Ovary (tissue), 9 donors: ENCODE results near the gene PRDX4. TPM values are rescaled to one million over a fixed set of nuclear protein-coding genes. Genes with fewer than 3 reads are reported as not detected.

ENCODE experiments used
- DNase-seq, 5 donors: peaks; one replicate each; pipeline ENCODE4 v3.0.0-alpha.2; 2019 to 2020
- H3K27ac ChIP-seq, 2 donors: fragments of 200-600 bp; one replicate each; pipeline versions ENCODE4 v1.5.1 to v1.8.0; 2019 to 2022
- H3K27me3 ChIP-seq: fragments of 200-600 bp; one replicate; pipeline ENCODE4 v1.8.0; 2022
- H3K36me3 ChIP-seq: fragments of 200-600 bp; sonication (generic); one replicate; pipeline ENCODE4 v1.5.1; 2019
- H3K4me1 ChIP-seq: one replicate; pipeline ENCODE4 v1.8.1; 2013; ENCODE audit warnings: mild to moderate bottlenecking, moderate library complexity; ENCODE audit not compliant: insufficient read depth
- H3K4me3 ChIP-seq: fragments of 200-600 bp; sonication (generic); one replicate; pipeline ENCODE4 v1.5.1; 2017
- H3K9me3 ChIP-seq, 2 donors: fragments of 200-600 bp in 1 of 2; sonication (generic) in 1 of 2; one replicate each; pipeline versions ENCODE4 v1.5.1 to v1.8.1; 2013 to 2019; ENCODE audit warnings: mild to moderate bottlenecking in 1 of 2, moderate library complexity in 1 of 2
- EP300 ChIP-seq: sonication (generic); formaldehyde crosslinking; IDR thresholded peaks from one replicate; pipeline ENCODE4 v1.6.1; 2017; ENCODE audit warnings: antibody characterized with exemption
- POLR2A ChIP-seq: fragments of 450-650 bp; IDR thresholded peaks from one replicate; pipeline ENCODE4 v1.6.1; 2017; ENCODE audit warnings: antibody characterized with exemption, mild to moderate bottlenecking, moderate library complexity
- WGBS, 3 donors: extraction: QIAGEN DNeasy Blood & Tissue Kit in 1 of 3; methylation state at CpG; one replicate each; pipeline versions ENCODE4 v1.1.5 to v1.1.7; 2013 to 2017; 5-methylcytosine and 5-hydroxymethylcytosine counted together
- intact Hi-C, 4 donors: fragments of 100-400 bp; cut with DNase I; formaldehyde crosslinking; loops; one replicate each; pipeline versions ENCODE4 v1.11.0 to v1.15.1; 2022 to 2023
- polyA plus RNA-seq, 2 donors: library from polyadenylated mRNA; stranded (reverse); fragments of 200-250 nt in 1 of 2; fragments of 350-450 nt in 1 of 2; fragmentation: Illumina TruSeq in 1 of 2; extraction: RNeasy Lipid Tissue Mini Kit (QIAGEN cat#74804) in 1 of 2; gene quantifications; one replicate each; pipeline ENCODE4 v1.2.3, GENCODE V29; 2013 to 2014
- total RNA-seq, 7 donors: library from RNA; depleted of rRNA in 2 of 7; stranded (reverse); fragments of >200 nt in 2 of 7; fragmentation: NEBNext Ultra II Directional in 3 of 7; extraction: Animal tissue kit (Norgen Biotek cat#: 25700) in 3 of 7; gene quantifications; one replicate each; pipeline versions ENCODE4 v1.1.0 to v1.2.4, GENCODE V29; 2016 to 2023
- TF ChIP-seq, protein P1 (sequence below), 3 donors: fragments of 450-650 bp in 2 of 3; fragments of 200-600 bp in 1 of 3; IDR thresholded peaks; one replicate each; pipeline versions ENCODE4 v1.5.1 to v1.8.0; 2016 to 2022; ENCODE audit warnings: antibody characterized with exemption in 3 of 3, mild to moderate bottlenecking in 1 of 3
- donor health status: DM: no; HTN: no; CAD: no; lungs with moderate emphysema.
- donor health status: DM: no; HTN: no; CAD: no.
- donor health status: Bipolar disorder and iron deficiency.
- donor health status: DM: yes; HTN: yes; CAD: no.
- donor health status: DM: no; HTN: no; CAD: no.
- donor health status: DM: yes; HTN: yes; CAD: no.

Gene PRDX4
- total and polyA plus RNA-seq, 9 donors: 60.0 to 146 (median 81.3) TPM

DNA sequence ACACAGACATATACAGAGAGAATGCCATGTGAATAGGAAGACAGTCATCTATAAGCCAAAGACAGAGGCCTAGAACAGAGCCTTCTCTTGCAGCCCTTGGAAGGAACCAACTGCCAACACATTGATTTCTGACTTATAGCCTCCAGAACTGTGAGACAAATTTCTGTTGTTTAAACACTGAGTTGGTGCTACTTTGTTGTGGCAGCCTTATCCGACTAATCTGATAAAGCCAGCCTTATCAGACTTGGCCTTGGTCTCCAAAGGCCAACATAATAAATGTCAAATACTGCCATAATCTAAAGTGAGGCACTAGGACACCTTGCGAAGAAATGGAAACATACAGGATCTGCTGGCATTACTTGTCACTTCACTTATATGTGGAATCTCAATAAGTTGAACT is 24.3 kb upstream of the PRDX4 start:
- Histone ChIP-seq H3K36me3 (no peaks in the 10 kb centered on the region), H3K4me3 (no peak overlapping the region), H3K27ac (no peak overlapping the region), H3K9me3 (no peaks in the 10 kb centered on the region), H3K4me1 (no peaks in the 10 kb centered on the region), H3K27me3 (no peaks in the 10 kb centered on the region)
- TF ChIP-seq, protein P1, sequence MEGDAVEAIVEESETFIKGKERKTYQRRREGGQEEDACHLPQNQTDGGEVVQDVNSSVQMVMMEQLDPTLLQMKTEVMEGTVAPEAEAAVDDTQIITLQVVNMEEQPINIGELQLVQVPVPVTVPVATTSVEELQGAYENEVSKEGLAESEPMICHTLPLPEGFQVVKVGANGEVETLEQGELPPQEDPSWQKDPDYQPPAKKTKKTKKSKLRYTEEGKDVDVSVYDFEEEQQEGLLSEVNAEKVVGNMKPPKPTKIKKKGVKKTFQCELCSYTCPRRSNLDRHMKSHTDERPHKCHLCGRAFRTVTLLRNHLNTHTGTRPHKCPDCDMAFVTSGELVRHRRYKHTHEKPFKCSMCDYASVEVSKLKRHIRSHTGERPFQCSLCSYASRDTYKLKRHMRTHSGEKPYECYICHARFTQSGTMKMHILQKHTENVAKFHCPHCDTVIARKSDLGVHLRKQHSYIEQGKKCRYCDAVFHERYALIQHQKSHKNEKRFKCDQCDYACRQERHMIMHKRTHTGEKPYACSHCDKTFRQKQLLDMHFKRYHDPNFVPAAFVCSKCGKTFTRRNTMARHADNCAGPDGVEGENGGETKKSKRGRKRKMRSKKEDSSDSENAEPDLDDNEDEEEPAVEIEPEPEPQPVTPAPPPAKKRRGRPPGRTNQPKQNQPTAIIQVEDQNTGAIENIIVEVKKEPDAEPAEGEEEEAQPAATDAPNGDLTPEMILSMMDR (IDR thresholded peaks at IDR 0.05): no peak
- TF ChIP-seq POLR2A (no peak), EP300 (no peak)
- 73 to 81% (median 79%) methylated on average over 2 of the region's 2 CpGs for WGBS, 3 donors
- intact Hi-C loops: no loop called here
- DNase-seq: no peak

GRCh38 chrX:23644744-23645143 is 22.5 kb upstream of the PRDX4 start:
- H3K27ac ChIP-seq: no peak overlapping the region
- intact Hi-C loops: no loop called here
- no peaks in the 10 kb centered on the region for H3K27me3 ChIP-seq
- no peaks in the 10 kb centered on the region for H3K9me3 ChIP-seq
- WGBS, 3 donors: 40 to 60% (median 53%) methylated on average over 9 of the region's 9 CpGs
- no peaks in the 10 kb centered on the region for H3K36me3 ChIP-seq
- TF ChIP-seq POLR2A (no peak), EP300 (no peak)
- TF ChIP-seq, protein P1 (IDR thresholded peaks at IDR 0.05): no peak
- no peak overlapping the region for H3K4me3 ChIP-seq
- H3K4me1 ChIP-seq: no peaks in the 10 kb centered on the region
- DNase-seq: peak; percentile 42 to 66 (median 50)

DNA sequence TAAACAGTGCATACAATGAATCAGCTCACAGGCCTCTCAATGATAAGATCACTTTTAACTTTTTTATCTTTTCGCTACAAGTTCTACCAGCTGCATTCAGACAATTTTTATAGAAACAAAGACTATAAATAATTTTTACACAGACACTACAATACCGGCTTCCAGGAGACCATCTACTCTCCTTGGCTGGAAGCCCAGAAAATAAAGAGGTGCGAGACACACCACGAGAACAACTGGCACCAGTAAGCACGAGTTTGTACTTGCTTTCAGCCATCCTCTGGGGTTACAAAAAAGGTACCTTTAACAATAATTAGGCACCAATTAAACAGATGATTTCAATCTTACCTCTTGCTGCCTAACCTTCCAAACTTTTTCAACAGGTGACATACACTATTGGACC is 11.2 kb upstream of the PRDX4 start:
- H3K27ac ChIP-seq: no peak overlapping the region
- no peaks in the 10 kb centered on the region for H3K36me3 ChIP-seq
- H3K4me3 ChIP-seq: no peak overlapping the region
- H3K4me1 ChIP-seq: peaks cover 1% of the 10 kb centered on the region
- no peak for DNase-seq
- 37 to 45% (median 37%) methylated on average over 5 of the region's 5 CpGs for WGBS, 3 donors
- TF ChIP-seq, protein P1 (IDR thresholded peaks at IDR 0.05): no peak
- TF ChIP-seq POLR2A (no peak), EP300 (no peak)
- no peaks in the 10 kb centered on the region for H3K27me3 ChIP-seq
- H3K9me3 ChIP-seq: no peaks in the 10 kb centered on the region
- intact Hi-C loops: no loop called here

GRCh38 chrX:23656684-23657083 is 10.6 kb upstream of the PRDX4 start:
- no peaks in the 10 kb centered on the region for H3K27me3 ChIP-seq
- H3K9me3 ChIP-seq: no peaks in the 10 kb centered on the region
- TF ChIP-seq EP300 (no peak), POLR2A (no peak)
- TF ChIP-seq, protein P1 (IDR thresholded peaks at IDR 0.05): no peak
- DNase-seq: peak in 1 of 5 donors; percentile 12
- H3K27ac ChIP-seq: no peak overlapping the region
- peaks cover 1% of the 10 kb centered on the region for H3K4me1 ChIP-seq
- WGBS, 3 donors: 39 to 61% (median 52%) methylated on average over 3 of the region's 3 CpGs
- H3K36me3 ChIP-seq: no peaks in the 10 kb centered on the region
- H3K4me3 ChIP-seq: no peak overlapping the region
- intact Hi-C loops: no loop called here
